ENCODE results near the gene C5AR2.

The C5AR2 gene

GRCh38 chr19:47372603-47373002 lies 40.6 kb downstream of the C5AR2 start:
- Histone ChIP-seq H3K27me3 (ENCODE audit: insufficient read depth, low read length) (no peaks in the 10 kb centered on the region), H3K4me2 (ENCODE audit: low read length) (no peak overlapping the region), H3K9me3 (ENCODE audit: low read length) (no peaks in the 10 kb centered on the region), H4K20me1 (ENCODE audit: insufficient read depth, low read length) (no peaks in the 10 kb centered on the region), H3K4me3 (ENCODE audit: low read depth, low read length, poor library complexity, severe bottlenecking) (no peak overlapping the region), H3K27ac (ENCODE audit: low read depth, low read length, poor library complexity, severe bottlenecking) (no peak overlapping the region), H3K36me3 (ENCODE audit: insufficient read depth, low read length) (peaks cover 73% of the 10 kb centered on the region), H3F3A (ENCODE audit: insufficient read depth, low read length) (no peaks in the 10 kb centered on the region), H3K79me2 (ENCODE audit: insufficient read depth, low read length) (no peaks in the 10 kb centered on the region), H3K9me2 (ENCODE audit: low read depth, low read length) (no peaks in the 10 kb centered on the region), H2AFZ (ENCODE audit: low read length) (no peak overlapping the region), H3K4me1 (ENCODE audit: insufficient read depth, low read length, severe bottlenecking) (no peaks in the 10 kb centered on the region), H3K9ac (ENCODE audit: low read length) (no peak overlapping the region)
- TF ChIP-seq CTCF (IDR thresholded peaks at IDR 0.05; ENCODE audit: low read length) = no peak
- TF ChIP-seq EZH2 (IDR thresholded peaks at IDR 0.05; ENCODE audit: borderline replicate concordance, low read length) = no peak

GRCh38 chr19:47373246-47374240 lies 41.6 kb downstream of the C5AR2 start:
- H3K4me3 ChIP-seq (ENCODE audit: low read depth, low read length, poor library complexity, severe bottlenecking) = no peak overlapping the region
- no peak overlapping the region for H3K9ac ChIP-seq (ENCODE audit: low read length)
- H4K20me1 ChIP-seq (ENCODE audit: insufficient read depth, low read length) = no peaks in the 10 kb centered on the region
- no peak for TF ChIP-seq EZH2 (IDR thresholded peaks at IDR 0.05; ENCODE audit: borderline replicate concordance, low read length)
- no peak for TF ChIP-seq CTCF (IDR thresholded peaks at IDR 0.05; ENCODE audit: low read length)
- H2AFZ ChIP-seq (ENCODE audit: low read length) = no peak overlapping the region
- peaks cover 78% of the 10 kb centered on the region for H3K36me3 ChIP-seq (ENCODE audit: insufficient read depth, low read length)
- no peaks in the 10 kb centered on the region for H3K9me2 ChIP-seq (ENCODE audit: low read depth, low read length)
- H3K4me1 ChIP-seq (ENCODE audit: insufficient read depth, low read length, severe bottlenecking) = no peaks in the 10 kb centered on the region
- no peaks in the 10 kb centered on the region for H3F3A ChIP-seq (ENCODE audit: insufficient read depth, low read length)
- H3K9me3 ChIP-seq (ENCODE audit: low read length) = no peaks in the 10 kb centered on the region
- H3K79me2 ChIP-seq (ENCODE audit: insufficient read depth, low read length) = no peaks in the 10 kb centered on the region
- H3K27ac ChIP-seq (ENCODE audit: low read depth, low read length, poor library complexity, severe bottlenecking) = no peak overlapping the region
- H3K27me3 ChIP-seq (ENCODE audit: insufficient read depth, low read length) = no peaks in the 10 kb centered on the region
- H3K4me2 ChIP-seq (ENCODE audit: low read length) = no peak overlapping the region

GRCh38 chr19:47374876-47375693 lies 43.1 kb downstream of the C5AR2 start:
- Histone ChIP-seq H3K9me2 (ENCODE audit: low read depth, low read length) (no peaks in the 10 kb centered on the region), H3K79me2 (ENCODE audit: insufficient read depth, low read length) (no peaks in the 10 kb centered on the region), H3K9ac (ENCODE audit: low read length) (no peak overlapping the region), H3K4me1 (ENCODE audit: insufficient read depth, low read length, severe bottlenecking) (no peaks in the 10 kb centered on the region), H4K20me1 (ENCODE audit: insufficient read depth, low read length) (no peaks in the 10 kb centered on the region), H3K36me3 (ENCODE audit: insufficient read depth, low read length) (peaks cover 77% of the 10 kb centered on the region), H3K4me2 (ENCODE audit: low read length) (no peak overlapping the region), H3K27me3 (ENCODE audit: insufficient read depth, low read length) (no peaks in the 10 kb centered on the region), H2AFZ (ENCODE audit: low read length) (no peak overlapping the region), H3K27ac (ENCODE audit: low read depth, low read length, poor library complexity, severe bottlenecking) (no peak overlapping the region), H3F3A (ENCODE audit: insufficient read depth, low read length) (no peaks in the 10 kb centered on the region), H3K9me3 (ENCODE audit: low read length) (no peaks in the 10 kb centered on the region), H3K4me3 (ENCODE audit: low read depth, low read length, poor library complexity, severe bottlenecking) (no peak overlapping the region)
- TF ChIP-seq EZH2 (IDR thresholded peaks at IDR 0.05; ENCODE audit: borderline replicate concordance, low read length) (no peak), CTCF (IDR thresholded peaks at IDR 0.05; ENCODE audit: low read length) (no peak)

All from OCI-LY1 (cell line).